SU-DHL-6 (cell line): ENCODE data around the gene ATL1.

ENCODE experiments used
- H2AFZ ChIP-seq: fragments of 200-600 bp; sonication (generic); 2 replicates; pipeline ENCODE4 v1.6.1; 2014; ENCODE audit warnings: low read depth, mild to moderate bottlenecking, moderate library complexity, mixed read lengths, antibody characterized with exemption, low read length; ENCODE audit not compliant: severe bottlenecking
- H3F3A ChIP-seq: fragments of 200-600 bp; shearing (Covaris generic); 2 replicates; pipeline ENCODE4 v1.6.0; 2016; ENCODE audit warnings: antibody characterized with exemption, mild to moderate bottlenecking; ENCODE audit not compliant: insufficient read depth
- H3K27ac ChIP-seq: fragments of 200-600 bp; sonication (generic); 2 replicates; pipeline ENCODE4 v1.5.1; 2016; ENCODE audit warnings: low read depth, mild to moderate bottlenecking, low read length, moderate library complexity, mixed read lengths
- H3K27me3 ChIP-seq: fragments of 200-600 bp; sonication (generic), shearing (Covaris generic); 2 replicates; pipeline ENCODE4 v1.6.0; 2014; ENCODE audit warnings: mild to moderate bottlenecking, low read length
- H3K36me3 ChIP-seq: fragments of 200-600 bp; sonication (generic); 2 replicates; pipeline ENCODE4 v1.6.1; 2014; ENCODE audit warnings: mild to moderate bottlenecking, low read length, mixed read lengths
- H3K4me2 ChIP-seq: fragments of 300-600, 200-600 bp; shearing (Covaris generic), sonication (generic); 2 replicates; pipeline ENCODE4 v1.6.0; 2014; ENCODE audit warnings: low read length, low read depth, mild to moderate bottlenecking; ENCODE audit not compliant: poor library complexity, severe bottlenecking
- H3K4me3 ChIP-seq: fragments of 200-600 bp; sonication (generic); 2 replicates; pipeline ENCODE4 v1.5.1; 2014; ENCODE audit warnings: antibody characterized with exemption, low read length, mild to moderate bottlenecking, mixed read lengths; ENCODE audit not compliant: insufficient read depth, poor library complexity, severe bottlenecking
- H3K79me2 ChIP-seq: fragments of 200-600 bp; sonication (generic); 2 replicates; pipeline ENCODE4 v1.6.1; 2014; ENCODE audit warnings: mild to moderate bottlenecking, low read length, moderate library complexity; ENCODE audit not compliant: insufficient read depth
- H3K9ac ChIP-seq: fragments of 200-600 bp; sonication (generic); 2 replicates; pipeline ENCODE4 v1.7.0; 2014; ENCODE audit warnings: mild to moderate bottlenecking, low read length
- H3K9me2 ChIP-seq: fragments of 200-600 bp; sonication (generic); replicated peaks from 2 replicates; pipeline ENCODE4 v1.6.1; 2014; ENCODE audit warnings: low read length; ENCODE audit not compliant: insufficient read depth
- H3K9me3 ChIP-seq: fragments of 200-600 bp; sonication (generic); 2 replicates; pipeline ENCODE4 v1.6.1; 2014; ENCODE audit warnings: low read length, mixed read lengths; ENCODE audit not compliant: insufficient read depth
- H4K20me1 ChIP-seq: fragments of 200-600 bp; sonication (generic); 2 replicates; pipeline ENCODE4 v1.6.1; 2014; ENCODE audit warnings: low read depth, mild to moderate bottlenecking, antibody characterized with exemption, low read length, moderate library complexity, mixed read lengths
- CTCF ChIP-seq: fragments of 200-600 bp; sonication (generic); IDR thresholded peaks from one replicate; pipeline ENCODE4 v1.5.1; 2017; ENCODE audit warnings: antibody characterized with exemption, mild to moderate bottlenecking, low read length, moderate library complexity; ENCODE audit not compliant: insufficient read depth, poor library complexity, severe bottlenecking
- EZH2phosphoT487 ChIP-seq: fragments of 200-600 bp; sonication (generic), shearing (Covaris generic); conservative IDR thresholded peaks from 2 replicates; pipeline ENCODE4 v1.6.1; 2018; ENCODE audit warnings: mild to moderate bottlenecking, antibody characterized with exemption, low read length, moderate library complexity, mixed read lengths

Gene ATL1

DNA sequence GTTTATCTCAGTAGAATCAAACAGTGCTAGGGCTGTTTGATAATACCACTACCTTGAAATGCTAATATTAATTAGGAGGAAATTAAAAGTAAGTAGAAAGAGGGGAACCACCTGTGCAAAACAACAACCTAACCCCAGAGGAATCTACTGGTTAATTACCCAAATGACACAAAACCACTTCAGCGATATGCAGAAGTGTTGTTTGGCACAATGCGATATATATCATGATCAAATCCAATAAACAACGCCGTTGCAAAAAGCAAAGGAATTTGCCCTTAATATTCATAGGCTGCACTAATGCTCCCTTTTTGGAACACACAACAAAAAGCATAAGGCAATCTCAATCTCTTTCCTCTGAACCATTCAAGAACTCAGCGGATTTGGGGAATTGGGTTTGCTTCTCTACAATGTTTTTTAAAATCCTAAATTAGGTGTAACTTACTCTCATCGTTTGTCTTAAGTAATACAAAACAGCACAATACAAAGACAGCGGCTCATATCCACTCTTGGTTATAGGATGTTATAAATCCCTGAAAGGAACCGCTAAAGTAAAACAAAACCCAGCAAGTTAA lies 29.1 kb upstream of the ATL1 start:
- Histone ChIP-seq H3K4me2 (peak overlapping the region; percentile 96), H3K36me3 (no peaks in the 10 kb centered on the region; the same call in 1 of the 2 replicates), H3K4me3 (peak overlapping the region; percentile 77), H3K9me2 (no peaks in the 10 kb centered on the region), H3K27ac (no peak overlapping the region), H3K9ac (peak overlapping the region; percentile 93), H3K9me3 (no peaks in the 10 kb centered on the region), H4K20me1 (no peaks in the 10 kb centered on the region), H3K27me3 (no peaks in the 10 kb centered on the region), H2AFZ (no peak overlapping the region), H3F3A (peaks cover 3% of the 10 kb centered on the region; the same call in 1 of the 2 replicates), H3K79me2 (peaks cover 52% of the 10 kb centered on the region)
- TF ChIP-seq EZH2phosphoT487 = no peak
- TF ChIP-seq CTCF = no peak

- H2AFZ ChIP-seq = peak overlapping the region; percentile 70
- H3K27me3 ChIP-seq = no peaks in the 10 kb centered on the region
- no peaks in the 10 kb centered on the region for H3K9me3 ChIP-seq
- H3K36me3 ChIP-seq = no peaks in the 10 kb centered on the region; the same call in 1 of the 2 replicates
- no peaks in the 10 kb centered on the region for H4K20me1 ChIP-seq
- TF ChIP-seq CTCF = no peak
- peak overlapping the region; percentile 96 for H3K4me2 ChIP-seq
- peak overlapping the region; percentile 93 for H3K9ac ChIP-seq
- H3K27ac ChIP-seq = peak overlapping the region; percentile 41
- H3K79me2 ChIP-seq = peaks cover 47% of the 10 kb centered on the region
- no peaks in the 10 kb centered on the region for H3K9me2 ChIP-seq
- H3F3A ChIP-seq = peaks cover 3% of the 10 kb centered on the region; the same call in 1 of the 2 replicates
- H3K4me3 ChIP-seq = peak overlapping the region; percentile 77
Measured at GRCh38 chr14:50531595-50532501, 28.1 kb upstream of the ATL1 start.

DNA sequence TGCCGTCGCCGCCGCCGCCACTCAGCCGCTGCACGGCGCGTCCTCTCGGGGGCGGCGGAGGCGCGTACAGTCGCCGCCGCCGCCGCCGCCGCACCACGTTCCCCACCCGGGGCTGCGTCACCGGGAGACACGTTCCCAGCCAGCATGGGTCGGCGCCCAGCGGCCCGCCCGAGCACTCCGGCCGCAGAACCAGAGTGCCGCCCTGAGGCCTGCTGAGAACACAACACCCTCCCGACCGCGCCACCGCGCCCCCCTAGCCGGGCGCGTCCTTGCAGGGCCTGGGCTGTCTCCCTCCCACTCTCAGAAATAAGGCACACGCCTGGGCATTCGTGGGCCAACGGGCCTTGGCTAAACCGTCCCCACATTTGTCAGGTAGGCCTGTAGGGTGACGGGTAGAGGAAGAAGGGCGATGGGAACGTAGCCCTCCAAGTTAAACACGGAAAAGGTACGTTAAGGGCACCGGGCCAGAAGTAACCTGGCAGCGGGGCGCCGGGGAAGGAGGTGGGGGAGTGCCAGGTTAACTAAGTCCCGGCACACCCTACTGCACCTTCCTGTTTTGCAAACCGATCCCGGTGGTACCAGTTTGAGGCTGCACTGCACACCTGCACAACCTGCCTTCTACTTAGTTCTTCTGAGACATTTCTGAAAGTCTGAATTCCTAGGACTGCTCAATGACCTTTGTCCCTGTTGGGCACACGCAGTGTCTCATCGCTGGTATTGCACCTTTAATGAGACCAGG lies 27.3 kb upstream of the ATL1 start, which contains the start of gene MAP4K5:
Gene MAP4K5, minus strand, starts transcription at position 68 of the 739 bp plus-strand sequence. CDS start 520 bp downstream, outside the sequence.
- peak within 1 kb of the TSS; percentile 77 for H3K4me3 ChIP-seq
- H3K27ac ChIP-seq = peak within 1 kb of the TSS; percentile 41
- no peaks in the 10 kb centered on the region for H3K9me3 ChIP-seq
- H3K79me2 ChIP-seq = peaks cover 41% of the 10 kb centered on the region
- H2AFZ ChIP-seq = peak within 1 kb of the TSS; percentile 70
- peak within 1 kb of the TSS; percentile 96 for H3K4me2 ChIP-seq
- H3K36me3 ChIP-seq = no peaks in the 10 kb centered on the region; the same call in 1 of the 2 replicates
- H4K20me1 ChIP-seq = no peaks in the 10 kb centered on the region
- H3F3A ChIP-seq = peaks cover 3% of the 10 kb centered on the region; the same call in 1 of the 2 replicates
- peak; percentile 81 for TF ChIP-seq CTCF
- no peak for TF ChIP-seq EZH2phosphoT487
- peak within 1 kb of the TSS; percentile 93 for H3K9ac ChIP-seq
- no peaks in the 10 kb centered on the region for H3K27me3 ChIP-seq
- H3K9me2 ChIP-seq = no peaks in the 10 kb centered on the region
